Activated T-helper 1 cell treated with anti-CD3 and anti-CD28 coated beads, Interleukin-2, amount 50 U/mL, for 16 hours (primary cell): ENCODE data around the gene CDH22.

ENCODE experiments used
- DNase-seq, 2 donors: peaks; one replicate each; pipeline ENCODE4 v3.0.0-alpha.2; 2020; ENCODE audit warnings: low read depth in 1 of 2, low spot score in 1 of 2

CDH22 gene

GRCh38 chr20:46243707-46244628 is 64.3 kb downstream of the CDH22 start:
- no peak for DNase-seq

- DNase-seq = no peak
Observed at GRCh38 chr20:46242390-46242789, 65.9 kb downstream of the CDH22 start.

- DNase-seq = no peak
Observed at GRCh38 chr20:46240881-46241280, 67.4 kb downstream of the CDH22 start.

DNA sequence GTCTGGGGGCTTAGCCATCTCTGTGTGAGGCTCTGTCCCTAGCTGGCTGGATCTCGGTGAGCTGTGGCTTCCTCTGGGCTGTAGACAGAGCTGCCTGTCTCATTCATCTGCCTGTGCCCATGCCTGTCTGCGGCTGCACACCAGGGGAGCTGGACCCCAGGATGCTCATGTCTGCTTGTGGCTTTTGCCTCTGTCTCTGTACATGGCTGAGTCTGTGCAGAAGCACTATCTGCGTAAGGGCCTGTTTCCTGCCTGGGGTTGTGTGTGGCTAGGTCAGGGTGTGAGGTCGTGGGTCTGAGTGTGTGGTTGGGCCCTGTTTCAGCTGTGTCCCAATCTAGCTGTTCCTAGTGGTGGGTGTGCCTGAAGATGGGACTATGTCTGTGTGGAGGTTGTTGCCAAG is 68.2 kb downstream of the CDH22 start:
- no peak for DNase-seq

GRCh38 chr20:46237736-46238135 is 70.6 kb downstream of the CDH22 start:
- DNase-seq = no peak

GRCh38 chr20:46237227-46237626 is 71.1 kb downstream of the CDH22 start:
- no peak for DNase-seq

GRCh38 chr20:46235077-46235476 is 73.2 kb downstream of the CDH22 start:
- no peak for DNase-seq

DNA sequence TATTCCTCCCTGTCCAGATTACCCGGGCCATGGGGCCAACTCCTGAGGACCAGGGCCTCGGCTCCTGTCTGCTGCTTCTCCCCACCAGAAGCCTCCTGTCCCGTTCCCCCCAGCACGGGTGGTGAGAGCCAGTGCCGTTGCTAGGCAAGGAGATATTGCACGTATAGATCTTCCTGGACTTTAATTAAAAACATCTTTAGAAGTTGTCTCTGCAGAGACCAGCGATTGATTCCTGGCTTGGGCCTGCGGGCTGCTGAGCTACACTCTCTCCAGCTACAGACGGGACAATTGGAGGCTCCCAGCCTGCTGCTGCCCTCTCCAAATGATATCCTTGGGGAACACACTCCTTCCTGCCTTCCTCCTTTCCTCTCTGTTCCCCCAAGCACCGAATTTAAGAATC is 74.6 kb downstream of the CDH22 start:
- DNase-seq = no peak

- DNase-seq = no peak
Observed at GRCh38 chr20:46232539-46232938, 75.8 kb downstream of the CDH22 start.

GRCh38 chr20:46230801-46231282 is 77.5 kb downstream of the CDH22 start:
- DNase-seq = no peak

GRCh38 chr20:46230106-46230491 is 78.2 kb downstream of the CDH22 start:
- DNase-seq = no peak

GRCh38 chr20:46229478-46230105 is 78.7 kb downstream of the CDH22 start:
- DNase-seq = no peak

DNA sequence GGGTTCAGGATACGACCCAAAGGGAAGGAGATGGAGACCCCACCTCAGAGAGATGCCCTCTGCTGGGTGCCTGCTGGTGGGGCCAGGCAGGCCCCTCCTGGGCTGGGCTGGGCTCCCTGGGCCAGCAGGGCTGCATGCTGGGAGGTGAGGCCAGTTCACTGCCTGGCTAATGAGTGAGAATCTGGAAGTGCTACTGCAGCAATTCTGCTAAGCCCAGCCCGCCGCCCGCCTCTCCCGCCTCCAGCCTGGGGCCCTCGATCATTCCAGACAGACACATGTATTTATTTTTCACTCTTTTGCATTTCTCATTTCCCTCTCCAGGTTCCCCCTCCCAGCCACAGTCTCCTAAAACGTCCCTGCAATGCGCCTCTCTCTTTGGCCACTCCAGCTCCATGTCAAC is 79.6 kb downstream of the CDH22 start:
- DNase-seq = no peak

DNA sequence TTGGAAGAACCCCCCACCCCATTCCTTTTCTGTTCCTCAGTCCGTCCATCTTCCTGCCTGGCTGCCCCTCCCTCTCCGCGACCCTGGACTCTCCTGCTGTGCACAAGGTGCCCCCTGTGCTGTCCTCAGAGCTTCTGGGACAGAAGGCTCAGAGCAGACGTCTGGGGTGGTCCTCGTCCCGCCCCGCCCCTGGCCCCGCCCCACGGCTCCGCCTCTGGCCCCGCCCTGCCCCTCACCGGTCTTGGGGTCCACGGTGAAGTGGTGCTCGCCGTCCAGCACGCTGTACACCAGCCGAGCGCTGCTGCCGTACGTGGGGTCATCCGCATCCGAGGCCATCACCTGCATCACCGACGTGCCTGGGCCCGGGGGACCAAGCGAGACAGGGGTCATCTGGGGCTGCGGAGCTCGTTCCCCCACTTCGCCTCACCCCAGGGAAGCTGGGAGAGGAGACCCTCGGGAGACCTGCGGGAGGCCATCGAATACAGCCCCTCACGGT is 81.0 kb downstream of the CDH22 start:
- no peak for DNase-seq

GRCh38 chr20:46226602-46227001 is 81.7 kb downstream of the CDH22 start:
- no peak for DNase-seq

- no peak for DNase-seq
Observed at GRCh38 chr20:46222521-46223007, 85.7 kb downstream of the CDH22 start.

DNA sequence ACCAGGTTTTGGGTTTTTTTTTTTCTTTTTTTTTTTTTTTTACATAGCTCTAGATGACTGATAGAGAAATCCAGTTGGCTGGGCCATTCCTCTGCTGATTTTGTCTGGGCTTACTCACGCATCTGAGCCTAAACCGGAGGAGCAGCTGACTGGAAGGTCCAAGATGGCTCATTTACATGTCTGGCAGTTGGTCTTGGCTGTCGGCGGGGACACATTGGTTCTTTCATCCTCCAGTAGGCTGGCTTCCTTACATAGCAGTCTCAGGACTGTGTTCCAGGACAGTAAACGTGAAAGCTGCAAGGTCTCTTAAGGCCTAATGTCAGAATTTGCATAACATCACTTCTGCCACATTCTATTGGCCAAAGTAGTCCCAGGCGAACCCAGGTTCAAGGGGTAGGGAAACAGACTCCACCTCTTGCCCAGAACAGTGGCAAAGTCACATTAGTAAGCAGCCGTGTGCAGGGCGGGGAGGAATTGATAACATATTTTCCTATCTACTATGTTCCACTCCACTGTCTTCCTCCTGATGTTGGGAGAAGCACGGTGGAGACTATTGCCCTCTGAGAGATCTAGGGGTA is 87.0 kb downstream of the CDH22 start:
- DNase-seq = no peak

- no peak for DNase-seq
Observed at GRCh38 chr20:46220455-46221207, 87.7 kb downstream of the CDH22 start.

GRCh38 chr20:46219920-46220319 is 88.4 kb downstream of the CDH22 start:
- DNase-seq = no peak

GRCh38 chr20:46219190-46219589 is 89.1 kb downstream of the CDH22 start:
- DNase-seq = no peak

GRCh38 chr20:46218656-46219055 is 89.6 kb downstream of the CDH22 start:
- DNase-seq = no peak
